ENCODE results near the gene SLC22A4.

Gene SLC22A4

GRCh38 chr5:132342291-132343180, 48.3 kb downstream of the SLC22A4 start:
- H3K27me3 Mint-ChIP-seq, result no peaks in the 10 kb centered on the region
- H3K36me3 Mint-ChIP-seq, result no peaks in the 10 kb centered on the region
- no peak overlapping the region for H3K27ac Mint-ChIP-seq
- CTCF ChIA-PET, result no interaction called here
- H3K4me1 Mint-ChIP-seq, result no peaks in the 10 kb centered on the region
- H3K9me3 Mint-ChIP-seq, result no peaks in the 10 kb centered on the region
- no peak for DNase-seq
- no peak overlapping the region for H3K4me3 Mint-ChIP-seq

GRCh38 chr5:132344775-132345514, 50.8 kb downstream of the SLC22A4 start:
- H3K4me3 Mint-ChIP-seq, result no peak overlapping the region
- no peaks in the 10 kb centered on the region for H3K27me3 Mint-ChIP-seq
- DNase-seq, result no peak
- no peaks in the 10 kb centered on the region for H3K9me3 Mint-ChIP-seq
- no peak overlapping the region for H3K27ac Mint-ChIP-seq
- no peaks in the 10 kb centered on the region for H3K4me1 Mint-ChIP-seq
- CTCF ChIA-PET, result no interaction called here
- H3K36me3 Mint-ChIP-seq, result no peaks in the 10 kb centered on the region

DNA sequence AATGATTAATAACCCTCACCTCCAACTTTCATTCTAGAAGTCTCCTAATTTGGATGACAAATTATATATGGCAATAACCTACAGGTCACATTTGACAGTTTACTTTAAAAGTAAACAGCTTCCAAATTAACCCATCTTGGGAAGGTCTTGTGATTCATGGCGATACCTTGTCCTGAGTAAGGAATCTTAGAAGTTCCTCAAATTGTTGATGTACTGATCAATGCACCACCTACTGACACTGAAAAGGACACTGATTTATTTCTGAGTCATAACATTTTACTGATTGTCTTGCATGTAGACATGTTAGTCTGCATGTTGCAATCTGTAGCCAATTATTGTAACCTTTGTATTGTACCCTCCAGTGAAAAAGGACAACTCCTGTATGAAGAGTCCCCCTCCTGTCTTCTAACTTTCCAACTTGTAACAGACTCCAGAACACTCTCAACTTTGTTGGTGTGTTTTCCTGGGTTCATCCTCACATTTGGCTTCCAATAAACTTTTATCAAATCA, 59.3 kb downstream of the SLC22A4 start:
- CTCF ChIA-PET, result no interaction called here
- no peak overlapping the region for H3K27ac Mint-ChIP-seq
- no peaks in the 10 kb centered on the region for H3K9me3 Mint-ChIP-seq
- H3K4me1 Mint-ChIP-seq, result no peaks in the 10 kb centered on the region
- no peak overlapping the region for H3K4me3 Mint-ChIP-seq
- H3K27me3 Mint-ChIP-seq, result no peaks in the 10 kb centered on the region
- DNase-seq, result no peak
- H3K36me3 Mint-ChIP-seq, result no peaks in the 10 kb centered on the region

DNA sequence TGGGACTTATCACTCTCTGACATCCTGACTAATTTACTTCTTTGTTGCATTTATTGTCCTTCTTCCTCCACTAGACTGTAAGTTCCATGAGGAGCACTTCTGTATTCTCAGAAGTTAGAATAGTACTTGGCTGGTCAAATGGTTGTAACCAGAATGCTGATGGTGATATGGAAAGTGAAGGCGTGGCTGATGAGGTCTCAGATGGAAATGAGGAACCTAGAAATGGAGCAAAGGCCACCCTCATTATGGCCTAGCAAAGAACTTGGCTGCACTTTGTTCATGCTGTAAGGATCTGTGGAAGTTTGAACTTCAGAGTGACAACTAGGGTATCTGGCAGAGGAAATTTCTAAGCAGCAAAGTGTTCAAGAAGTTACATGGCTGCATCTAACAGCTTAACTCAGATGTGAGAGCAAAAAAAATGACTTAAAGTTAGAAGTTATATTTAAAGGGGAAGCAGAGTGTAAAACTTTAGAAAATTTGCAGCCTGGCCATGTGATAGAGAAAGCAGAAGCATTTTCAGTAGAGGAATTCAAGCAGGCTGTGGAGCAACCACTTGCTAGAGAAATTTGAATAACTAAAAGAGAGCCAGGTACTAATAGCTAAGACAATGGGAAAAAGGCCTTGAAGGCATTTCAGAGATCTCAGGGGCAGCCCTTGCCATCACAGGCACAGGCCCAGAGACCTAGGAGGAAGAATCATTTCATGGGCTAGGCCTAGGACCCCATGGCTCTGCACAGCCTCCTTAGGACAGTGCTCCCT, 60.4 kb downstream of the SLC22A4 start:
- CTCF ChIA-PET, result no interaction called here
- Mint-ChIP-seq H3K4me3 (no peak overlapping the region), H3K36me3 (no peaks in the 10 kb centered on the region), H3K27ac (no peak overlapping the region), H3K9me3 (no peaks in the 10 kb centered on the region), H3K27me3 (no peaks in the 10 kb centered on the region), H3K4me1 (no peaks in the 10 kb centered on the region)
- DNase-seq, result no peak

GRCh38 chr5:132355140-132355765, 61.1 kb downstream of the SLC22A4 start:
- Mint-ChIP-seq H3K27me3 (no peaks in the 10 kb centered on the region), H3K4me1 (no peaks in the 10 kb centered on the region), H3K36me3 (no peaks in the 10 kb centered on the region), H3K27ac (no peak overlapping the region), H3K9me3 (no peaks in the 10 kb centered on the region), H3K4me3 (no peak overlapping the region)
- CTCF ChIA-PET, result no interaction called here
- DNase-seq, result no peak

DNA sequence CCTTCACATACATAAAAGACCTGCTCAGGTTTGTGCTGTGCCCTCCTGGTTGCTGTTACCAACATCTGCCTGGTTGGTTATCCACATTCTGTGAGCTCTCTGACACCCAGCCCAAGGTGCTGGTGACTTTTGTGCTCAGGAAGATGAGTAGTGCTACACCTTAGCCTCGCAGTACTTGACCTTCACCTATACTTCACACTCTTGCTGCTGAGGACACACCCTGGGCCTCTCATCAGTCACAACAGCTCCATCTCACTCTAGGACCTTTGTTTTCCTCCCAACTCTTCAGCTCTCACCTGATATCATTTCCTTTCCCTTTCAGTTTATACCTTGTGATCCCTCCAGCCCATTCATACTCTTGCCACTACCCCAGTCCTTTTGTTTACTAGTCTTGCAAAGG, 64.6 kb downstream of the SLC22A4 start:
- H3K27me3 Mint-ChIP-seq, result no peaks in the 10 kb centered on the region
- no peaks in the 10 kb centered on the region for H3K36me3 Mint-ChIP-seq
- no peaks in the 10 kb centered on the region for H3K4me1 Mint-ChIP-seq
- no peak overlapping the region for H3K4me3 Mint-ChIP-seq
- H3K9me3 Mint-ChIP-seq, result no peaks in the 10 kb centered on the region
- CTCF ChIA-PET, result interaction anchor here (1.0 to 1.6 kb wide), 3 partner anchors 121 to 168 kb away, joined by 3 to 4 read pairs (median 3); no protein-coding TSS in a partner anchor
- H3K27ac Mint-ChIP-seq, result no peak overlapping the region
- DNase-seq, result no peak

- Mint-ChIP-seq H3K36me3 (no peaks in the 10 kb centered on the region), H3K27me3 (no peaks in the 10 kb centered on the region), H3K4me3 (no peak overlapping the region), H3K4me1 (no peaks in the 10 kb centered on the region), H3K27ac (no peak overlapping the region), H3K9me3 (no peaks in the 10 kb centered on the region)
- CTCF ChIA-PET, result no interaction called here
- no peak for DNase-seq
Measured at GRCh38 chr5:132362086-132362485, 67.9 kb downstream of the SLC22A4 start.

DNA sequence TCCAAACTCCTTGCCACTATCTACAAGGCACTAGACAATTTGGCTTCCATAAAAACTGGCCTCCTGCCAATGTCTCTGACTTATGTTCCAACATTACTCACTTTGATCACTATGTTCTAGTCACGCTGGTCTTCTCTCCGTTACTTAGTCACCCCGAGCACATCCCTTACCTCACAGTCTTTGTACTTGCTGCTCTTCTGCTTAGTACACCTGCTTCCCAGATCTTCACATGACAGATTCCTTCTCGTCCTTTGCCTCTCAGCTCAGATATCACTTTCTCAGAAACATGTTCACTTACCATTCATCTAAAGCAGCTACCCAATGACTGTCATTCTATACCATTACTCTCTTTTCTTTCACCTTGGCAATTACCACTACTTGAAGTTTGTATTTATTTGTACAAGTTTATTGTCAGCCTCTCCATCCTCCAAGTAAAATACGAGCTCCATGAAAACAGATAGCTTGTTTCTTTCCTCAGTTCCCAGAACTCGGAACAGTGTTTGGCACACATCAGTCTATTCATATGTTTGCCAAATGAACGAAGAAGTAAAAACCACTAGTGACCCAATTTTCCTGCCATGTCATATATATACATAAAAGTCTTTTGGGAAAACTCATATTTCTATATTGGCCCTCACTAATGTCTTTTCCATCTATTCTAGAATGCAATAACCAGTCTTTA, 69.4 kb downstream of the SLC22A4 start:
- no peak overlapping the region for H3K27ac Mint-ChIP-seq
- no peaks in the 10 kb centered on the region for H3K36me3 Mint-ChIP-seq
- DNase-seq, result no peak
- H3K4me1 Mint-ChIP-seq, result no peaks in the 10 kb centered on the region
- H3K27me3 Mint-ChIP-seq, result no peaks in the 10 kb centered on the region
- H3K4me3 Mint-ChIP-seq, result no peak overlapping the region
- CTCF ChIA-PET, result interaction anchor here (1.0 kb wide), 1 partner anchor 92 kb away, joined by 5 read pairs; no protein-coding TSS in a partner anchor
- no peaks in the 10 kb centered on the region for H3K9me3 Mint-ChIP-seq

DNA sequence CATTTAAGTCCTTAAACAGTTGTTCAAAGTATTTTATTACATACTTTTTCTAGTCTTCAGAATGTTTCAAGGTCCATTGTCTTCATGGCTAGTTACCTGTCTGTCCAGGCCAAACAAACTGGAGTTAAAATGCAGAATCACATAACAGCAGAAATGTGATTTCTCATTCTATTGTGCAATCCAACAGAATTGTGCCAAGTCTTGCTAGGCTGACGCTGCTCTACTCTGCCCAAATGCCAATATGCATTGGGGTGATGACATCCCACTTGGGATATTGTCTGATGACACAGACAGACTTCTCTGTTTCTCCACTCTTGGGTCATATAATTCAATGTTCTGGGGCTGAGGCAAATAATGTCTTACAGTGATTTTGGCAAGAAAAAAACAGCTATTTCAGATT, 70.1 kb downstream of the SLC22A4 start:
- no peaks in the 10 kb centered on the region for H3K36me3 Mint-ChIP-seq
- DNase-seq, result no peak

GRCh38 chr5:132365213-132365612, 71.0 kb downstream of the SLC22A4 start:
- H3K4me3 Mint-ChIP-seq, result no peak overlapping the region
- peaks cover 4% of the 10 kb centered on the region for H3K4me1 Mint-ChIP-seq
- no peaks in the 10 kb centered on the region for H3K27me3 Mint-ChIP-seq
- H3K36me3 Mint-ChIP-seq, result no peaks in the 10 kb centered on the region
- no peaks in the 10 kb centered on the region for H3K9me3 Mint-ChIP-seq
- CTCF ChIA-PET, result interaction anchor here (2.5 kb wide), 1 partner anchor 127 kb away, joined by 5 read pairs; no protein-coding TSS in a partner anchor
- no peak overlapping the region for H3K27ac Mint-ChIP-seq
- no peak for DNase-seq

More for the DNA sequence above, 70.1 kb downstream of the SLC22A4 start:
- CTCF ChIA-PET, result interaction anchor here (2.5 kb wide), 1 partner anchor 126 kb away, joined by 5 read pairs; no protein-coding TSS in a partner anchor
- Mint-ChIP-seq H3K9me3 (no peaks in the 10 kb centered on the region), H3K27ac (no peak overlapping the region), H3K27me3 (no peaks in the 10 kb centered on the region), H3K4me3 (no peak overlapping the region), H3K4me1 (peaks cover 4% of the 10 kb centered on the region)

DNA sequence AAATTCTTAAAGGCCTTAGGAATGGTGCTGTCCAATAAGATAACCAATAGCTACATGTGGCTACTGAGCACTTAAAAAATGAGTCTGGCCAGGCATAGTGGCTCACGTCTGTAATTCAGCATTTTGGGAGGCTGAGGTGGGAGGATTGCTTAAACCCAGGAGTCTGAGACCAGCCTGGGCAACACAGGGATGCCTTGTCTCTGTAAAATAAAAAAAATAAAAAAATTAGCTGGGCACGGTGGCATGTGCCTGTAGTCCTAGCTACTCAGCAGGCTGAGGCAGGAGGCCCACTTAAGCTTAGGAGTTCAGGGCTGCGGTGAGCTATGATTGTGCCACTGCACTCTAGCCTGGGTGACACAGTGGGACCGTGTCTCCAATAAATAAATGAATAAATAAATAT, 74.0 kb downstream of the SLC22A4 start:
- no peak for DNase-seq
- Mint-ChIP-seq H3K4me3 (no peak overlapping the region), H3K36me3 (no peaks in the 10 kb centered on the region), H3K27ac (no peak overlapping the region), H3K4me1 (peaks cover 29% of the 10 kb centered on the region), H3K9me3 (no peaks in the 10 kb centered on the region), H3K27me3 (peaks cover 9% of the 10 kb centered on the region)
- CTCF ChIA-PET, result interaction anchor here (0.6 to 1.8 kb wide), 8 partner anchors 112 to 451 kb away, joined by 3 to 5 read pairs (median 4); no protein-coding TSS in a partner anchor

- no peaks in the 10 kb centered on the region for H3K36me3 Mint-ChIP-seq
- H3K4me3 Mint-ChIP-seq, result peak overlapping the region; percentile 76
- no peak for DNase-seq
- H3K4me1 Mint-ChIP-seq, result peaks cover 29% of the 10 kb centered on the region
- CTCF ChIA-PET, result interaction anchor here (0.6 to 2.0 kb wide), 7 partner anchors 77 to 398 kb away, joined by 3 to 10 read pairs (median 4); no protein-coding TSS in a partner anchor
- no peak overlapping the region for H3K27ac Mint-ChIP-seq
- no peaks in the 10 kb centered on the region for H3K9me3 Mint-ChIP-seq
- peaks cover 9% of the 10 kb centered on the region for H3K27me3 Mint-ChIP-seq
Measured at GRCh38 chr5:132369007-132369473, 74.8 kb downstream of the SLC22A4 start.
